Neural cell (in vitro differentiated cells): ENCODE data around the gene STX19. TPM values are rescaled to one million over a fixed set of nuclear protein-coding genes. Genes with fewer than 3 reads are reported as not detected.

ENCODE experiments used
- H2AFZ ChIP-seq: fragments of 200-600, 300-800 bp; sonication (generic), shearing (Covaris generic); 2 replicates; pipeline ENCODE4 v1.6.0; 2014; ENCODE audit warnings: low read depth, mild to moderate bottlenecking, antibody characterized with exemption, low read length, moderate library complexity
- H3F3A ChIP-seq: fragments of 200-600 bp; shearing (Covaris generic); 2 replicates; pipeline ENCODE4 v1.6.1; 2016; ENCODE audit warnings: mild to moderate bottlenecking, moderate library complexity, mixed read lengths, antibody characterized with exemption, low read length; ENCODE audit not compliant: insufficient read depth, poor library complexity, severe bottlenecking
- H3K27ac ChIP-seq: fragments of 200-600, 300-800 bp; sonication (generic), shearing (Covaris generic); 2 replicates; pipeline ENCODE4 v1.5.1; 2014; ENCODE audit warnings: mild to moderate bottlenecking, low read length, moderate library complexity
- H3K27me3 ChIP-seq: fragments of 300-800, 200-600 bp; sonication (generic), shearing (Covaris generic); 2 replicates; pipeline ENCODE4 v1.6.0; 2014; ENCODE audit warnings: mild to moderate bottlenecking, low read depth, low read length, moderate library complexity; ENCODE audit not compliant: insufficient read depth
- H3K36me3 ChIP-seq: fragments of 300-800, 200-600 bp; sonication (generic), shearing (Covaris generic); 2 replicates; pipeline ENCODE4 v1.5.1; 2014; ENCODE audit warnings: mild to moderate bottlenecking, antibody characterized with exemption, low read length, moderate library complexity; ENCODE audit not compliant: insufficient read depth
- H3K4me2 ChIP-seq: fragments of 300-800, 200-600 bp; sonication (generic), shearing (Covaris generic); 2 replicates; pipeline ENCODE4 v1.6.0; 2014; ENCODE audit warnings: mild to moderate bottlenecking, low read length
- H3K4me3 ChIP-seq: fragments of 300-800, 200-600 bp; sonication (generic), shearing (Covaris generic); 2 replicates; pipeline ENCODE4 v1.5.1; 2014; ENCODE audit warnings: mild to moderate bottlenecking, low read length, moderate library complexity
- H3K79me2 ChIP-seq: fragments of 200-600 bp; shearing (Covaris generic); replicated peaks from 2 replicates; pipeline ENCODE4 v1.6.0; 2014; ENCODE audit warnings: mild to moderate bottlenecking, low read length, moderate library complexity; ENCODE audit not compliant: insufficient read depth
- H3K9ac ChIP-seq: fragments of 300-800, 200-600 bp; sonication (generic), shearing (Covaris generic); 2 replicates; pipeline ENCODE4 v1.6.1; 2016; ENCODE audit warnings: mild to moderate bottlenecking, low read length, mixed read lengths
- H3K9me2 ChIP-seq: fragments of 200-600 bp; shearing (Covaris generic); 2 replicates; pipeline ENCODE4 v1.6.1; 2016; ENCODE audit warnings: mild to moderate bottlenecking, low read length, mixed read lengths; ENCODE audit not compliant: insufficient read depth
- H3K9me3 ChIP-seq: fragments of 200-600, 300-800 bp; sonication (generic), shearing (Covaris generic); 2 replicates; pipeline ENCODE4 v1.6.1; 2016; ENCODE audit warnings: mild to moderate bottlenecking, mixed run types, low read length, moderate library complexity, mixed read lengths
- H4K20me1 ChIP-seq: fragments of 200-600 bp; shearing (Covaris generic); 2 replicates; pipeline ENCODE4 v1.6.1; 2016; ENCODE audit warnings: mild to moderate bottlenecking, mixed run types; ENCODE audit not compliant: insufficient read depth
- EP300 ChIP-seq: fragments of 450-650 bp; conservative IDR thresholded peaks from 2 replicates; pipeline ENCODE4 v1.6.1; 2014; ENCODE audit warnings: antibody characterized with exemption, mild to moderate bottlenecking, moderate library complexity; ENCODE audit not compliant: poor library complexity, severe bottlenecking
- EZH2 ChIP-seq: fragments of 200-600, 300-800 bp; shearing (Covaris generic), sonication (generic); IDR thresholded peaks from 2 replicates; pipeline ENCODE4 v1.6.1; 2014; ENCODE audit warnings: antibody characterized with exemption, low read length, borderline replicate concordance, mild to moderate bottlenecking; ENCODE audit not compliant: insufficient read depth, poor library complexity, severe bottlenecking
- MXI1 ChIP-seq: fragments of 450-650 bp; conservative IDR thresholded peaks from 2 replicates; pipeline ENCODE4 v1.6.1; 2014; ENCODE audit warnings: antibody characterized with exemption, mild to moderate bottlenecking; ENCODE audit not compliant: poor library complexity, severe bottlenecking
- POLR2AphosphoS5 ChIP-seq: IDR thresholded peaks from 2 replicates; pipeline ENCODE4 v1.6.1; 2012
- RAD21 ChIP-seq: fragments of 450-650 bp; conservative IDR thresholded peaks from 2 replicates; pipeline ENCODE4 v1.6.1; 2014; ENCODE audit warnings: antibody characterized with exemption, mild to moderate bottlenecking, moderate library complexity
- SMC3 ChIP-seq: fragments of 450-650 bp; conservative IDR thresholded peaks from 2 replicates; pipeline ENCODE4 v1.6.1; 2014; ENCODE audit warnings: antibody characterized with exemption, mild to moderate bottlenecking, moderate library complexity; ENCODE audit not compliant: poor library complexity
- TAF1 ChIP-seq: IDR thresholded peaks from 2 replicates; pipeline ENCODE4 v1.6.1; 2012; ENCODE audit warnings: low read depth
- polyA plus RNA-seq: library from polyadenylated mRNA; depleted of rRNA; stranded (reverse); fragments of >200 nt; gene quantifications from 2 replicates; pipeline ENCODE4 v1.2.3, GENCODE V29; 2014
- TF ChIP-seq, protein P1 (sequence below): fragments of 450-650 bp; IDR thresholded peaks from 2 replicates; pipeline ENCODE4 v1.5.1; 2014; ENCODE audit warnings: antibody characterized with exemption, mild to moderate bottlenecking, moderate library complexity; ENCODE audit not compliant: poor library complexity, severe bottlenecking
- TF ChIP-seq, protein P2 (sequence below): IDR thresholded peaks from 2 replicates; pipeline ENCODE4 v1.6.1; 2012; ENCODE audit warnings: borderline replicate concordance

The STX19 gene
- polyA plus RNA-seq, 1 donor from 2014 or later: not detected

DNA sequence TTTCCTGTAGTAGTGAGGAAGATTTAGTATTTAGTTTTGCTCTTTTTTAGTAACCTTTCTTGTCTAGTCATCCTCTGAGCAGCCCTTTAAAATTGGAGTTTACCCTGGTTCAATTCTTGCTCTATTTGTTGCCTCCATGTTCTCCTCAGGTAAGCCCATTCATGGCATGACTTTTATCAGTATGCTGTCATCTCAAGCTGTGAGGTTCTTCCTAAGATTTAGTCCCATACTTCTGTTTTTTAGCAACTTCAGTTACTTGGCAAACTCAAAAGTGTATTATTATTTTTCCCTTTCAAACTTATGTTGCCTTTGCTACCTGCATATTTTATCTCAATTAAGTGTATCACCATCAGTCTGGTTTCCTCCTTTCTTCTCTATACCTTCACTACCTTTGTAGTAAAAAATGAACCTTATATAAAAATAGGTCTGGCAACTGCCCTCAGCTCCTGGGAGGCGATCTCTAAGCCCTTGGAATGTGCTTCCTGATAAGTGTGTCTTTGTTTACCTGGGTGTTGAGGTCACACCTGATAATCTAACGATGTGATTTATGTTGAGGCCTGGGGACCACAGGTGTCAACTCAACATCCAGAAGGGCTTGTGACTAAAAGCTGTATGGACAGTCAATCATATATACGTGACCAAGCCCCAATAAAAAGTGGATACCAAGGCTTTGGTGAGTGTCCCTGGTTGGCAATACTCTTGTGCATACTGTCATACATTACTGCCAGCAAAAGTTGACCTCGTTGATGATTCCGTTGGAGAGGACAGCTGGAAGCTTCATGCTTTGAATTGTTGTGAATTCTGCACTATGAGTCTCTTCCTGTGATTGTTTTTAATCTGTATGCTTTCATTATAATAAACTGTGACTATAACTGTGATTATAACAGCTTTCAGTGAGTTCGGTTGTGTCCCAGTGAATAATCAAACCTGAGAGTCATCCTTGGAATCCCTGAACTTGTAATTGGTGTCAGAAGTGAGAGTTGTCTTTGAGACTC is 38.4 kb upstream of the STX19 start:
- Histone ChIP-seq H2AFZ (no peak overlapping the region), H3K36me3 (peaks cover 6% of the 10 kb centered on the region), H3K9me2 (no peaks in the 10 kb centered on the region), H3K9ac (no peak overlapping the region), H4K20me1 (no peaks in the 10 kb centered on the region), H3K4me3 (peak overlapping the region; percentile 73), H3K4me2 (no peak overlapping the region), H3K9me3 (no peaks in the 10 kb centered on the region), H3K27ac (no peak overlapping the region), H3K27me3 (no peaks in the 10 kb centered on the region), H3F3A (no peaks in the 10 kb centered on the region), H3K79me2 (peaks cover 34% of the 10 kb centered on the region)
- no peak for TF ChIP-seq RAD21
- no peak for TF ChIP-seq MXI1
- no peak for TF ChIP-seq SMC3
- TF ChIP-seq EP300: no peak
- TF ChIP-seq, protein P1, sequence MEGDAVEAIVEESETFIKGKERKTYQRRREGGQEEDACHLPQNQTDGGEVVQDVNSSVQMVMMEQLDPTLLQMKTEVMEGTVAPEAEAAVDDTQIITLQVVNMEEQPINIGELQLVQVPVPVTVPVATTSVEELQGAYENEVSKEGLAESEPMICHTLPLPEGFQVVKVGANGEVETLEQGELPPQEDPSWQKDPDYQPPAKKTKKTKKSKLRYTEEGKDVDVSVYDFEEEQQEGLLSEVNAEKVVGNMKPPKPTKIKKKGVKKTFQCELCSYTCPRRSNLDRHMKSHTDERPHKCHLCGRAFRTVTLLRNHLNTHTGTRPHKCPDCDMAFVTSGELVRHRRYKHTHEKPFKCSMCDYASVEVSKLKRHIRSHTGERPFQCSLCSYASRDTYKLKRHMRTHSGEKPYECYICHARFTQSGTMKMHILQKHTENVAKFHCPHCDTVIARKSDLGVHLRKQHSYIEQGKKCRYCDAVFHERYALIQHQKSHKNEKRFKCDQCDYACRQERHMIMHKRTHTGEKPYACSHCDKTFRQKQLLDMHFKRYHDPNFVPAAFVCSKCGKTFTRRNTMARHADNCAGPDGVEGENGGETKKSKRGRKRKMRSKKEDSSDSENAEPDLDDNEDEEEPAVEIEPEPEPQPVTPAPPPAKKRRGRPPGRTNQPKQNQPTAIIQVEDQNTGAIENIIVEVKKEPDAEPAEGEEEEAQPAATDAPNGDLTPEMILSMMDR: no peak
- TF ChIP-seq, protein P2, sequence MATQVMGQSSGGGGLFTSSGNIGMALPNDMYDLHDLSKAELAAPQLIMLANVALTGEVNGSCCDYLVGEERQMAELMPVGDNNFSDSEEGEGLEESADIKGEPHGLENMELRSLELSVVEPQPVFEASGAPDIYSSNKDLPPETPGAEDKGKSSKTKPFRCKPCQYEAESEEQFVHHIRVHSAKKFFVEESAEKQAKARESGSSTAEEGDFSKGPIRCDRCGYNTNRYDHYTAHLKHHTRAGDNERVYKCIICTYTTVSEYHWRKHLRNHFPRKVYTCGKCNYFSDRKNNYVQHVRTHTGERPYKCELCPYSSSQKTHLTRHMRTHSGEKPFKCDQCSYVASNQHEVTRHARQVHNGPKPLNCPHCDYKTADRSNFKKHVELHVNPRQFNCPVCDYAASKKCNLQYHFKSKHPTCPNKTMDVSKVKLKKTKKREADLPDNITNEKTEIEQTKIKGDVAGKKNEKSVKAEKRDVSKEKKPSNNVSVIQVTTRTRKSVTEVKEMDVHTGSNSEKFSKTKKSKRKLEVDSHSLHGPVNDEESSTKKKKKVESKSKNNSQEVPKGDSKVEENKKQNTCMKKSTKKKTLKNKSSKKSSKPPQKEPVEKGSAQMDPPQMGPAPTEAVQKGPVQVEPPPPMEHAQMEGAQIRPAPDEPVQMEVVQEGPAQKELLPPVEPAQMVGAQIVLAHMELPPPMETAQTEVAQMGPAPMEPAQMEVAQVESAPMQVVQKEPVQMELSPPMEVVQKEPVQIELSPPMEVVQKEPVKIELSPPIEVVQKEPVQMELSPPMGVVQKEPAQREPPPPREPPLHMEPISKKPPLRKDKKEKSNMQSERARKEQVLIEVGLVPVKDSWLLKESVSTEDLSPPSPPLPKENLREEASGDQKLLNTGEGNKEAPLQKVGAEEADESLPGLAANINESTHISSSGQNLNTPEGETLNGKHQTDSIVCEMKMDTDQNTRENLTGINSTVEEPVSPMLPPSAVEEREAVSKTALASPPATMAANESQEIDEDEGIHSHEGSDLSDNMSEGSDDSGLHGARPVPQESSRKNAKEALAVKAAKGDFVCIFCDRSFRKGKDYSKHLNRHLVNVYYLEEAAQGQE: no peak
- no peak for TF ChIP-seq TAF1
- no peak for TF ChIP-seq EZH2
- no peak for TF ChIP-seq POLR2AphosphoS5

DNA sequence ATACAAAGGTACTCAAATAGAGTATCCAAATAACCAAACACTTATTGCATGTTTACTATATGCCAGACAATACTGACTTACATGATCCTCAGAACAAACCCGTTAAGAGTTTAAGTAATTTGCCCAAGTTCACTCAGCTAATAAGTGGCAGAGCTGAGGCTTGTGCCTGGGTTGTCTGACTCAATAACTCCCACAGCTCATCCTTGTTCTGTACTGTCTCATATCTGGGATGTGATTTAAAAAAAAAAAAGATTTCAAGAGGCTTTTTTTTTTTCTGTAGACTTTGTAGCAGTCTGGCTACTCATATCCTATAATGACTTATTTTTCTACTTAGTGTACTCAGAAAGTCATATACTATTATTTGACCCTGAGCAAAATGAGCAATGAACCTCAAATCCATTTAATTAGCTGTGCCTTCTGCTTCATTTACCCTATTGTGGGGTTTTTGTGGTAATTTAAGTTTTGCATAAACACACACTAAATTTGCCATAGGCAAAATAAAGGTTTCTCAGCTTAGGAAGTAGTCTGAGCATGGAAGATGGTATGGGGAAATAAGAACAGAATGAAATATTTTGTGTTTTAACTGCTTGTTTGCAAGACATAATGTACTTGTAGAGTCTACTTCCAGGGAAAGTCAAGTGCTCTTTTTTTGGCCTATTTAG is 37.6 kb upstream of the STX19 start:
- no peaks in the 10 kb centered on the region for H3K27me3 ChIP-seq
- no peaks in the 10 kb centered on the region for H3F3A ChIP-seq
- no peak overlapping the region for H3K27ac ChIP-seq
- no peak overlapping the region for H2AFZ ChIP-seq
- no peaks in the 10 kb centered on the region for H3K9me2 ChIP-seq
- H3K4me3 ChIP-seq: peak overlapping the region; percentile 73
- no peaks in the 10 kb centered on the region for H3K9me3 ChIP-seq
- H3K4me2 ChIP-seq: peak overlapping the region; percentile 45
- no peak overlapping the region for H3K9ac ChIP-seq
- H3K36me3 ChIP-seq: peaks cover 6% of the 10 kb centered on the region
- no peak for TF ChIP-seq MXI1
- no peak for TF ChIP-seq SMC3
- TF ChIP-seq, protein P1: no peak
- no peak for TF ChIP-seq POLR2AphosphoS5
- TF ChIP-seq, protein P2: no peak
- no peak for TF ChIP-seq EZH2
- no peak for TF ChIP-seq RAD21
- no peak for TF ChIP-seq EP300
- TF ChIP-seq TAF1: no peak
- H4K20me1 ChIP-seq: no peaks in the 10 kb centered on the region
- H3K79me2 ChIP-seq: peaks cover 34% of the 10 kb centered on the region
